Right cardiac atrium (tissue), 5 donors: ENCODE results near the gene ERF. TPM values are rescaled to one million over a fixed set of nuclear protein-coding genes. Genes with fewer than 3 reads are reported as not detected.

Source experiments
- ATAC-seq, 2 donors: fragments of 200-7000 bp; cut with Tn5 transposase; one replicate each; pipeline versions ENCODE4 v1.8.0 to v1.9.1; 2020; ENCODE audit warnings: moderate library complexity in 2 of 2, mild to moderate bottlenecking in 1 of 2
- DNase-seq, 3 donors: peaks; one replicate each; pipeline ENCODE4 v3.0.0-alpha.2; 2020
- H3K27ac ChIP-seq: one replicate; pipeline ENCODE4 v1.5.1; 2013; ENCODE audit warnings: mild to moderate bottlenecking, low read length, control low read depth, moderate library complexity
- H3K27me3 ChIP-seq: one replicate; pipeline ENCODE4 v1.6.1; 2013; ENCODE audit not compliant: control insufficient read depth, insufficient read depth
- H3K4me1 ChIP-seq: one replicate; pipeline ENCODE4 v1.6.1; 2013; ENCODE audit warnings: low read length; ENCODE audit not compliant: control insufficient read depth, insufficient read depth
- H3K4me3 ChIP-seq: one replicate; pipeline ENCODE4 v1.5.1; 2013; ENCODE audit warnings: low read length, control low read depth
- H3K9me3 ChIP-seq: one replicate; pipeline ENCODE4 v1.6.1; 2013; ENCODE audit warnings: low read length; ENCODE audit not compliant: control insufficient read depth
- WGBS: extraction: QIAGEN DNeasy Blood & Tissue Kit; methylation state at CpG from one replicate; pipeline ENCODE4 v1.1.7; 2013; 5-methylcytosine and 5-hydroxymethylcytosine counted together
- intact Hi-C, 4 donors: fragments of 100-400 bp; cut with DNase I; formaldehyde crosslinking; loops; one replicate each; pipeline versions ENCODE4 v1.11.0 to v1.14.0; 2022 to 2023
- long read RNA-seq, 4 donors: library from polyadenylated mRNA; unstranded; transcript quantifications; one replicate each; pipeline ENCODE4 v2.0.0, GENCODE V29; 2020 to 2021
- polyA plus RNA-seq: library from polyadenylated mRNA; stranded (reverse); fragments of 200-250 nt; gene quantifications from one replicate; pipeline ENCODE4 v1.2.3, GENCODE V29; 2013
- total RNA-seq, 4 donors: library from RNA; stranded (reverse); fragmentation: NEBNext Ultra II Directional; extraction: Animal tissue kit (Norgen Biotek cat#: 25700); gene quantifications; one replicate each; pipeline ENCODE4 v1.2.1, GENCODE V29; 2021
- donor health status: healthy with polysubstance abuse.
- donor health status: DM: no; HTN: yes; CAD: no.
- donor health status: DM: no; HTN: no; CAD: no.
- donor health status: DM: no; HTN: yes; CAD: no; lungs with severe emphysema.
- donor health status: DM: yes; HTN: yes; CAD: no.

ERF gene
- total RNA-seq (10 to 100 TPM; 33.3 to 58.1 (median 48.1) TPM), polyA plus RNA-seq (39.1 TPM)
- long read RNA-seq, donor 1, partial matches to known transcripts: 0 of 5 reads
- long read RNA-seq, donor 1, other reads (novel, unspliced or antisense): 5 of 5 reads
- long read RNA-seq, donor 2, partial matches to known transcripts: 0 of 1 reads
- long read RNA-seq, donor 2, other reads (novel, unspliced or antisense): 0 of 1 reads
- long read RNA-seq, donor 3, partial matches to known transcripts: 0 of 1 reads
- long read RNA-seq, donor 3, other reads (novel, unspliced or antisense): 1 of 1 reads
- long read RNA-seq, donor 4: 0 reads

- peaks cover 10% of the 10 kb centered on the region for H3K4me1 ChIP-seq
- peak within 1 kb of the TSS; percentile 89 for H3K4me3 ChIP-seq
- intact Hi-C loops: no loop called here
- peak within 1 kb of the TSS; percentile 95 for H3K27ac ChIP-seq
- DNase-seq: peak; percentile 95 to 98 (median 98)
- no peaks in the 10 kb centered on the region for H3K9me3 ChIP-seq
- peak; percentile 82 to 84 for ATAC-seq
- under 1% methylated on average over 75 of the region's 75 CpGs for WGBS
- no peaks in the 10 kb centered on the region for H3K27me3 ChIP-seq
Measured at GRCh38 chr19:42254850-42255765, at the start of gene ERF. Gene ERF (minus strand): TSS chr19:42255128. CDS start chr19:42254999, 129 bp downstream.

- 90% methylated on average over 8 of the region's 8 CpGs for WGBS
- intact Hi-C loops: no loop called here
- Histone ChIP-seq H3K27ac (no peak overlapping the region), H3K9me3 (no peaks in the 10 kb centered on the region), H3K27me3 (no peaks in the 10 kb centered on the region), H3K4me3 (no peak overlapping the region), H3K4me1 (no peaks in the 10 kb centered on the region)
- ATAC-seq (no peak), DNase-seq (peak in 1 of 3 donors; percentile 13)
Measured at GRCh38 chr19:42303876-42304275, 48.9 kb upstream of the ERF start.

DNA sequence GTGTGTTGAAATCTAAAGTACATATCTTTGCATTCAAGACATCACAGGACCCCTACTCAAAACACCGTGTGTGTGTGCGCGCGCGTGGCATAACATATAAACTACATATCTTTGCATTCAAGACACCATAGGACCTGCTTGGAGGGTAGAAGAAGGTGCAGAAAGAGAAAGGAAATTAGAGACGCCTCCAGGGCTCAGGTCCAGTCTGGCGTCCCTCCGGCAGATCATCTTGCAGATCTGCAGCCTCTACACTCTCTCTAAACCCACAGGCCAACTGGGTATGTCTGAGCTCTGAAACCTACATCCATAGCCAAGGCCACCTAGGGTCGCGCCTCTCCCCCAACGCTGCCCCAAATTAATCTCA lies 48.2 kb upstream of the ERF start:
- Histone ChIP-seq H3K27ac (no peak overlapping the region), H3K4me3 (no peak overlapping the region), H3K9me3 (no peaks in the 10 kb centered on the region), H3K4me1 (no peaks in the 10 kb centered on the region), H3K27me3 (no peaks in the 10 kb centered on the region)
- DNase-seq: no peak
- 71% methylated on average over 11 of the region's 11 CpGs for WGBS
- ATAC-seq: no peak
- intact Hi-C loops: no loop called here

- Histone ChIP-seq H3K27ac (no peak within 1 kb of the TSS), H3K27me3 (no peaks in the 10 kb centered on the region), H3K4me3 (peak within 1 kb of the TSS; percentile 18), H3K9me3 (no peaks in the 10 kb centered on the region), H3K4me1 (no peaks in the 10 kb centered on the region)
- intact Hi-C loops: no loop called here
- WGBS: 8% methylated on average over 21 of the region's 21 CpGs
- ATAC-seq: peak; percentile 33
- no peak for DNase-seq
Measured at GRCh38 chr19:42301646-42302203, 46.8 kb upstream of the ERF start, which contains the start of gene PRR19. Gene PRR19 (plus strand): TSS chr19:42302132. CDS start chr19:42309585, 7,453 bp downstream.

DNA sequence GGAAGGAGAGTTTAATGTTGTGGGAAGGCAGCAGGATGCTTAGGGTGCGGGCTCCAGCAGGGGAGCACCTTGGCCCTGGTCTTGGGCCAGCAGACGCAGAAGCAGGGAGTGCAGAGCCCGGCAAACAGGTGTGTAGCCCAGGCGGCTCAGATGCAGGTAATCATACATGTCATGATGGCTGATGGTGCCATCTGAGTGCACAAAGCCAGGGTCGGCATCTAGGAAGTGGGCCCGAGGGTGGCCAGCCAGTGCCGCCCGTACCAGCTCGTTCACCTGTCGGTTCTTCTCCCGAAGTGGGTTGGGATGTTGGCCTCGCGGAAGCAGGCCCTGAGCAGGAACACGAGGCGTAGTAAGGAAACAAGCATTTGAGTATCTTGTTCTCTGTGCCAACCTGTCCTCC lies 42.1 kb upstream of the ERF start:
- no peak overlapping the region for H3K27ac ChIP-seq
- no peaks in the 10 kb centered on the region for H3K4me1 ChIP-seq
- 90% methylated on average over 15 of the region's 15 CpGs for whole genome bisulfite sequencing
- intact Hi-C loops: loop anchor here in 1 of 4 donors (5.0 kb wide), 1 partner anchor 50 kb away; no protein-coding TSS in a partner anchor
- peak in 1 of 3 donors; percentile 46 for DNase-seq
- ATAC-seq: no peak
- H3K27me3 ChIP-seq: no peaks in the 10 kb centered on the region
- H3K9me3 ChIP-seq: no peaks in the 10 kb centered on the region
- H3K4me3 ChIP-seq: no peak overlapping the region

- 79% methylated on average over 6 of the region's 6 CpGs for WGBS
- Histone ChIP-seq H3K4me3 (no peak overlapping the region), H3K27ac (no peak overlapping the region), H3K27me3 (no peaks in the 10 kb centered on the region), H3K9me3 (no peaks in the 10 kb centered on the region), H3K4me1 (no peaks in the 10 kb centered on the region)
- intact Hi-C loops: loop anchor here in 1 of 4 donors (5.0 kb wide), 1 partner anchor 49 kb away; no protein-coding TSS in a partner anchor
- DNase-seq (peak; percentile 74 to 94 (median 94)), ATAC-seq (peak; percentile 71 to 73)
Measured at GRCh38 chr19:42295831-42296525, 41.0 kb upstream of the ERF start.

GRCh38 chr19:42295342-42295741 lies 40.4 kb upstream of the ERF start:
- 67% methylated on average over 5 of the region's 5 CpGs for WGBS
- no peak overlapping the region for H3K27ac ChIP-seq
- H3K4me1 ChIP-seq: no peaks in the 10 kb centered on the region
- DNase-seq: peak in 2 of 3 donors; percentile 11 to 30
- no peak for ATAC-seq
- H3K9me3 ChIP-seq: no peaks in the 10 kb centered on the region
- H3K4me3 ChIP-seq: no peak overlapping the region
- H3K27me3 ChIP-seq: no peaks in the 10 kb centered on the region
- intact Hi-C loops: loop anchor here in 1 of 4 donors (5.0 kb wide), 1 partner anchor 48 kb away; no protein-coding TSS in a partner anchor

DNA sequence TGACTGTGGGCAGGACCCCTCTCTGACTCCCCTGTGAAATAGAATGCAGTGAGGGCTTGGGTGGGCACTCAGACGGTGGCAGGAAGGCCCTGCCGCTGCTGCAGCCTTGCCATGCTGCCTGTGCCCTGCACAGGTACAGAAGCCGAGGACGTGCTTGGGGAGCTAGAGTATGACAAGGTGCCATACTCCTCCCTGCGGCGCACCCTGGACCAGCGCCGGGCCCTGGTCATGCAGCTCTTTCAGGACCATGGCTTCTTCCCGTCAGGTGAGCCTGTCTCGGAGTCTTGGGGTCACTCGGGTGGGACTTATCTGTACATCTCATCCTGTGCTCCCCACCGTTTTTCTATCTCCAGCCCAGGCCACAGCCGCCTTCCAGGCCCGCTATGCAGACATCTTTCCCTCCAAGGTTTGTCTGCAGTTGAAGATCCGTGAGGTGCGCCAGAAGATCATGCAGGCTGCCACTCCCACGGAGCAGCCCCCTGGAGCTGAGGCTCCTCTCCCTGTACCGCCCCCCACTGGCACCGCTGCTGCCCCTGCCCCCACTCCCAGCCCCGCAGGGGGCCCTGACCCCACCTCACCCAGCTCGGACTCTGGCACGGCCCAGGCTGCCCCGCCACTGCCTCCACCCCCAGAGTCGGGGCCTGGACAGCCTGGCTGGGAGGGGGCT lies 39.7 kb upstream of the ERF start:
- Histone ChIP-seq H3K4me3 (no peak overlapping the region), H3K27ac (no peak overlapping the region), H3K9me3 (no peaks in the 10 kb centered on the region), H3K27me3 (no peaks in the 10 kb centered on the region), H3K4me1 (no peaks in the 10 kb centered on the region)
- ATAC-seq: no peak
- DNase-seq: peak in 2 of 3 donors; percentile 41 to 60
- WGBS: 76% methylated on average over 24 of the region's 24 CpGs
- intact Hi-C loops: loop anchor here in 1 of 4 donors (5.0 kb wide), 1 partner anchor 47 kb away; no protein-coding TSS in a partner anchor

DNA sequence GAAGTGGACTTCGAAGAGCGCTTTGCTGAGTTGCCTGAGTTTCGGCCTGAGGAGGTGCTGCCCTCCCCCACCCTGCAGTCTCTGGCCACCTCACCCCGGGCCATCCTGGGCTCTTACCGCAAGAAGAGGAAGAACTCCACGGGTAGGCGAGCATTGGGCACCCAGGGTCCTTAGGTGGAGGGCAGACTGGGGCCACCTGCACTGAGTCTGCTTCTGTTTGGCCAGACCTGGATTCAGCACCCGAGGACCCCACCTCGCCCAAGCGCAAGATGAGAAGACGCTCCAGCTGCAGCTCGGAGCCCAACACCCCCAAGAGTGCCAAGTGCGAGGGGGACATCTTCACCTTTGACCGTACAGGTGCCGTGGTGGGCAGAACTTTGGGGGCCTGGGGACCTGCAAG lies 39.0 kb upstream of the ERF start:
- Histone ChIP-seq H3K4me1 (no peaks in the 10 kb centered on the region), H3K27ac (no peak overlapping the region), H3K27me3 (no peaks in the 10 kb centered on the region), H3K4me3 (no peak overlapping the region), H3K9me3 (no peaks in the 10 kb centered on the region)
- DNase-seq: peak in 1 of 3 donors; percentile 58
- WGBS: 91% methylated on average over 15 of the region's 15 CpGs
- ATAC-seq: no peak
- intact Hi-C loops: no loop called here

DNA sequence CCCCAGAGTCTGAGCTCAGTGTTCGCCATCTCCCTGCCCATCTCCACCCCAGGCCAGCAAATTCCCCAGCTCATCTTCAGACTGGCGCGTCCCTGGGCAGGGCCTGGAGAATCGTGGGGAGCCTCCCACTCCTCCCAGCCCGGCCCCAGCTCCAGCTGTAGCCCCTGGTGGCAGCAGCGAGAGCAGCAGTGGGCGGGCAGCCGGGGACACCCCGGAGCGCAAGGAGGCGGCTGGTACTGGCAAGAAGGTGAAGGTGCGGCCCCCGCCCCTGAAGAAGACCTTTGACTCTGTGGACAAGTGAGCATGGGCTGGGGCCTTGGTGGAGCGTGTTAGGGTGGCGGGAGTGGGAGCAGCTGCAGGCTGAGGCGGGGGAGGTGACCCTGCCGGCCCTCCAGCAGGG lies 38.6 kb upstream of the ERF start:
- no peaks in the 10 kb centered on the region for H3K9me3 ChIP-seq
- no peak overlapping the region for H3K4me3 ChIP-seq
- H3K4me1 ChIP-seq: no peaks in the 10 kb centered on the region
- no peaks in the 10 kb centered on the region for H3K27me3 ChIP-seq
- DNase-seq (peak in 1 of 3 donors; percentile 65), ATAC-seq (no peak)
- 82% methylated on average over 17 of the region's 17 CpGs for WGBS
- H3K27ac ChIP-seq: no peak overlapping the region
- intact Hi-C loops: no loop called here
